Measurements from ENCODE around the gene DBH.
"Not testable (repeated sequence)": the region's sequence is repeated elsewhere in the genome, so short reads cannot be mapped to it uniquely, and the experiment has no call there.

Gene DBH

GRCh38 chr9:133666845-133667244 lies 30.7 kb downstream of the DBH start:
- TF ChIP-seq POLR2A (IDR thresholded peaks at IDR 0.05; ENCODE audit: low read depth, low read length): no peak
- no peak for DNase-seq (ENCODE audit: insufficient read length, low spot score)
- FAIRE-seq: no peak

- TF ChIP-seq POLR2A (IDR thresholded peaks at IDR 0.05; ENCODE audit: low read depth, low read length): no peak
- DNase-seq (ENCODE audit: insufficient read length, low spot score): no peak
- FAIRE-seq: no peak
These were observed 31.7 kb downstream of the DBH start for GRCh38 chr9:133667759-133668450.

GRCh38 chr9:133669182-133669801 lies 33.1 kb downstream of the DBH start:
- TF ChIP-seq POLR2A (IDR thresholded peaks at IDR 0.05; ENCODE audit: low read depth, low read length): no peak
- no peak for DNase-seq (ENCODE audit: insufficient read length, low spot score)
- no peak for FAIRE-seq

GRCh38 chr9:133670466-133670865 lies 34.3 kb downstream of the DBH start:
- DNase-seq (ENCODE audit: insufficient read length, low spot score) (no peak), FAIRE-seq (no peak)
- no peak for TF ChIP-seq POLR2A (IDR thresholded peaks at IDR 0.05; ENCODE audit: low read depth, low read length)

- FAIRE-seq (no peak), DNase-seq (ENCODE audit: insufficient read length, low spot score) (no peak)
- TF ChIP-seq POLR2A (IDR thresholded peaks at IDR 0.05; ENCODE audit: low read depth, low read length): no peak
These were observed 35.2 kb downstream of the DBH start for GRCh38 chr9:133671371-133671770.

- TF ChIP-seq POLR2A (IDR thresholded peaks at IDR 0.05; ENCODE audit: low read depth, low read length): no peak
- FAIRE-seq (no peak), DNase-seq (ENCODE audit: insufficient read length, low spot score) (no peak)
These were observed 36.5 kb downstream of the DBH start for GRCh38 chr9:133672503-133673257.

- no peak for FAIRE-seq
- TF ChIP-seq POLR2A (IDR thresholded peaks at IDR 0.05; ENCODE audit: low read depth, low read length): no peak
- no peak for DNase-seq (ENCODE audit: insufficient read length, low spot score)
These were observed 37.1 kb downstream of the DBH start for GRCh38 chr9:133673258-133673655.

- DNase-seq (ENCODE audit: insufficient read length, low spot score) (no peak), FAIRE-seq (no peak)
- TF ChIP-seq POLR2A (IDR thresholded peaks at IDR 0.05; ENCODE audit: low read depth, low read length): no peak
These were observed 37.9 kb downstream of the DBH start for GRCh38 chr9:133674091-133674490.

GRCh38 chr9:133675796-133676195 lies 39.6 kb downstream of the DBH start:
- not testable (repeated sequence) for FAIRE-seq

GRCh38 chr9:133676450-133676849 lies 40.3 kb downstream of the DBH start:
- FAIRE-seq: no peak
- DNase-seq (ENCODE audit: insufficient read length, low spot score): no peak

More at GRCh38 chr9:133675796-133676195, 39.6 kb downstream of the DBH start:
- DNase-seq (ENCODE audit: insufficient read length, low spot score): not testable (repeated sequence)

GRCh38 chr9:133677126-133678010 lies 41.2 kb downstream of the DBH start:
- no peak for FAIRE-seq
- no peak for DNase-seq (ENCODE audit: insufficient read length, low spot score)
- TF ChIP-seq POLR2A (IDR thresholded peaks at IDR 0.05; ENCODE audit: low read depth, low read length): no peak

More at GRCh38 chr9:133676450-133676849, 40.3 kb downstream of the DBH start:
- no peak for TF ChIP-seq POLR2A (IDR thresholded peaks at IDR 0.05; ENCODE audit: low read depth, low read length)

GRCh38 chr9:133679056-133679455 lies 42.9 kb downstream of the DBH start:
- DNase-seq (ENCODE audit: insufficient read length, low spot score) (no peak), FAIRE-seq (no peak)
- no peak for TF ChIP-seq POLR2A (IDR thresholded peaks at IDR 0.05; ENCODE audit: low read depth, low read length)

GRCh38 chr9:133679466-133680061 lies 43.4 kb downstream of the DBH start:
- no peak for FAIRE-seq
- no peak for TF ChIP-seq POLR2A (IDR thresholded peaks at IDR 0.05; ENCODE audit: low read depth, low read length)
- no peak for DNase-seq (ENCODE audit: insufficient read length, low spot score)
